ENCODE results near the gene EHD4.

DNA sequence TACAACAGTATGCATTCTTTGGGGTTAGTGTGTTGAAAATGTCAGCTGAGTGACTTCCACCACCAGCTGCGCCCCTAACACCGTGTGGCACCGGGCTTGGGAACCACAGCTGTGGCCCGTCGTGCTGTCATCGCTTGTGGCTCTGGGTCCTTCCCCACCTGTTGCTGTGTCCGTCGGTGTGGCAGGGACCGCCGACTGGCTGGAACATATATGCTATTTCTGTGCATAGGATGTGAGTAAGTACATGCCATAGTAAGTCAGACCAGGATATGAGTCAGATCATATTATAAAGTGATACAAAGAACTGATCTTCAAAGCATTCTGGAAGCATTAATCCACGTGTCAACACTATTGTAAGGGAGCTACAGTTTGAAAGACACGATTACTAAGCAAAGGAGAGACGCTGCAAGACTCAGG lies 31.9 kb downstream of the EHD4 start:
- TF ChIP-seq, protein P1, sequence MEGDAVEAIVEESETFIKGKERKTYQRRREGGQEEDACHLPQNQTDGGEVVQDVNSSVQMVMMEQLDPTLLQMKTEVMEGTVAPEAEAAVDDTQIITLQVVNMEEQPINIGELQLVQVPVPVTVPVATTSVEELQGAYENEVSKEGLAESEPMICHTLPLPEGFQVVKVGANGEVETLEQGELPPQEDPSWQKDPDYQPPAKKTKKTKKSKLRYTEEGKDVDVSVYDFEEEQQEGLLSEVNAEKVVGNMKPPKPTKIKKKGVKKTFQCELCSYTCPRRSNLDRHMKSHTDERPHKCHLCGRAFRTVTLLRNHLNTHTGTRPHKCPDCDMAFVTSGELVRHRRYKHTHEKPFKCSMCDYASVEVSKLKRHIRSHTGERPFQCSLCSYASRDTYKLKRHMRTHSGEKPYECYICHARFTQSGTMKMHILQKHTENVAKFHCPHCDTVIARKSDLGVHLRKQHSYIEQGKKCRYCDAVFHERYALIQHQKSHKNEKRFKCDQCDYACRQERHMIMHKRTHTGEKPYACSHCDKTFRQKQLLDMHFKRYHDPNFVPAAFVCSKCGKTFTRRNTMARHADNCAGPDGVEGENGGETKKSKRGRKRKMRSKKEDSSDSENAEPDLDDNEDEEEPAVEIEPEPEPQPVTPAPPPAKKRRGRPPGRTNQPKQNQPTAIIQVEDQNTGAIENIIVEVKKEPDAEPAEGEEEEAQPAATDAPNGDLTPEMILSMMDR (IDR thresholded peaks at IDR 0.05), result no peak
- TF ChIP-seq POLR2A (IDR thresholded peaks at IDR 0.05), result no peak
- no peak for TF ChIP-seq EP300 (IDR thresholded peaks at IDR 0.05)

Measured in gastroesophageal sphincter (tissue), 3 donors.